RWPE2 (cell line): ENCODE data around the gene CSNK2A2.
A peak's percentile ranks its signal among the peaks of the same experiment; 100 is the strongest.

ENCODE experiments used
- ATAC-seq: fragments of 200-7000 bp; cut with Tn5 transposase; 3 replicates; pipeline ENCODE4 v1.9.1; 2021; ENCODE audit warnings: low read depth
- DNase-seq: peaks from one replicate; pipeline ENCODE4 v3.0.0-alpha.2; 2020; ENCODE audit warnings: low spot score
- H3K27ac ChIP-seq: fragments of 450-650 bp; 2 replicates; pipeline ENCODE4 v1.5.1; 2017; ENCODE audit warnings: mild to moderate bottlenecking; ENCODE audit not compliant: poor library complexity, severe bottlenecking
- H3K27me3 ChIP-seq: fragments of 250-450 bp; sonication (Bioruptor Pico); 2 replicates; pipeline ENCODE4 v1.5.1; 2021; ENCODE audit warnings: mild to moderate bottlenecking, moderate library complexity; ENCODE audit not compliant: insufficient read depth, poor library complexity, severe bottlenecking
- H3K36me3 ChIP-seq: fragments of 250-450 bp; sonication (Bioruptor Pico); 2 replicates; pipeline ENCODE4 v1.5.1; 2020; ENCODE audit warnings: low read depth, mild to moderate bottlenecking, moderate library complexity
- H3K4me1 ChIP-seq: fragments of 250-450 bp; sonication (Bioruptor Pico); 2 replicates; pipeline ENCODE4 v1.5.1; 2021; ENCODE audit warnings: mild to moderate bottlenecking, moderate library complexity; ENCODE audit not compliant: insufficient read depth, poor library complexity, severe bottlenecking
- H3K4me3 ChIP-seq: fragments of 250-450 bp; sonication (Bioruptor Pico); 2 replicates; pipeline ENCODE4 v1.5.1; 2021; ENCODE audit warnings: mild to moderate bottlenecking, moderate library complexity; ENCODE audit not compliant: severe bottlenecking
- H3K9me3 ChIP-seq: fragments of 250-450 bp; sonication (Bioruptor Pico); 2 replicates; pipeline ENCODE4 v1.5.1; 2021; ENCODE audit warnings: mild to moderate bottlenecking, moderate library complexity; ENCODE audit not compliant: severe bottlenecking
- TF ChIP-seq, protein P1 (sequence below): fragments of 450-650 bp; IDR thresholded peaks from one replicate; pipeline ENCODE4 v1.5.1; 2017; ENCODE audit warnings: mild to moderate bottlenecking, moderate library complexity; ENCODE audit not compliant: poor library complexity, severe bottlenecking

The CSNK2A2 gene

DNA sequence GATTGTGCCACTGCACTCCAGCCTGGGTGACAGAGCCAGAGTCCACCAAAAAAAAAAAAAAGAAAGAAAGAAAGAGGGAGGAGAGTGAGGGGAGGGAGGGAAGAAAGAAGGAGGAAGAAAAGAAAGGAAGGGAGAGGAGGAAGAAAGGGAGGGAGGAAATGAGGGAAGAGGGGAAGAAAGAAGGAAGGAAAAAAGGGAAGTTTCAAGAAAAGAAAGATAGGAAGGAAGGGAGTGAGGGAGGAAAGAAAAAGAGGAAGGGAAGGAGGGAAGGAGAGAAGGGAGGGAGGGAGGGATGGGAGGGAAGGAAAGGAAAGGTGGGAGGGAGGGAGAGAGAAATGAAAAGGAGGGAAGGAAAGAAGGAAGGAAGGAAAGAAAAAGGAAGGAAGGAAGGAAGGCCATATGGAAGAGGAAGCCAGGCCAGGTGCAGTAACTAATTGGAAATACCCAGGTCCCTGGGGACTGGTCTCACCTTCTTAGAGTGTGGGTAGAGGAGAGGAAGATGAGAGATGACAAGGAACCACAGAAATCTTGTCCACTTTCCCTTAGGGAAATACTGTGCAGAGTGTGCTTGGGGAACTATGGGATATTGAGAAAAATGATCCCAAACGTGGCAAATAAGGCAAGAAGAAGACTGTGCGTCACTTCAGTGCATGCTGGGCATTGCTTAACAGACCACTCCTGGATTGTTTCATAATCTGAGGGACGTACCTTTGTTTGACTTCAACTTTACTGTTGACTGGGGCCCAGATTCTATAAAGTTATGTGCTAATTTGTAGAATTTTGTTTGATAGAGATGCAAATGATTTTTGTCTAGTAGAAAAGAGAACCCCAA, 15.1 kb upstream of the CSNK2A2 start:
- Histone ChIP-seq H3K27me3 (no peaks in the 10 kb centered on the region), H3K4me3 (no peak overlapping the region), H3K36me3 (no peaks in the 10 kb centered on the region), H3K27ac (no peak overlapping the region), H3K9me3 (no peaks in the 10 kb centered on the region), H3K4me1 (no peaks in the 10 kb centered on the region)
- TF ChIP-seq, protein P1, sequence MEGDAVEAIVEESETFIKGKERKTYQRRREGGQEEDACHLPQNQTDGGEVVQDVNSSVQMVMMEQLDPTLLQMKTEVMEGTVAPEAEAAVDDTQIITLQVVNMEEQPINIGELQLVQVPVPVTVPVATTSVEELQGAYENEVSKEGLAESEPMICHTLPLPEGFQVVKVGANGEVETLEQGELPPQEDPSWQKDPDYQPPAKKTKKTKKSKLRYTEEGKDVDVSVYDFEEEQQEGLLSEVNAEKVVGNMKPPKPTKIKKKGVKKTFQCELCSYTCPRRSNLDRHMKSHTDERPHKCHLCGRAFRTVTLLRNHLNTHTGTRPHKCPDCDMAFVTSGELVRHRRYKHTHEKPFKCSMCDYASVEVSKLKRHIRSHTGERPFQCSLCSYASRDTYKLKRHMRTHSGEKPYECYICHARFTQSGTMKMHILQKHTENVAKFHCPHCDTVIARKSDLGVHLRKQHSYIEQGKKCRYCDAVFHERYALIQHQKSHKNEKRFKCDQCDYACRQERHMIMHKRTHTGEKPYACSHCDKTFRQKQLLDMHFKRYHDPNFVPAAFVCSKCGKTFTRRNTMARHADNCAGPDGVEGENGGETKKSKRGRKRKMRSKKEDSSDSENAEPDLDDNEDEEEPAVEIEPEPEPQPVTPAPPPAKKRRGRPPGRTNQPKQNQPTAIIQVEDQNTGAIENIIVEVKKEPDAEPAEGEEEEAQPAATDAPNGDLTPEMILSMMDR, result no peak
- no peak for ATAC-seq
- no peak for DNase-seq

DNA sequence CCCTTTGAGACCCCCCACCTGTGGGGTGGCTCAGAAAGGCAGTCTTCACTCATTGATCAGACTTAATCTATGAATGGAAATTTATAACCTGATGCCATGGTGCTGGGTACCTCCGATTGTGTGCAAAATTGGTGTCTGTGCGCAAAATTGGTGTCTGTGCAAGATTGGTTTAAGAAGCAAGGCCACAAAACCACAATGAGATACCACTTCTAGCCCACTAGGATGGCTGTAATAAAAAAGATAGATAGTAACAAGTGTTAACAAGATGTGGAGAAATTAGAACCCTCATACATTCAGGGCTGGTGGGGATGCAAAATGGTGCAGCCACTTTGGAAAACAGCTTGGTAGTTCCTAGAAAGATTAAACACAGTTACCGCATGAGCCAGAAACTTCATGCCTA, 13.9 kb upstream of the CSNK2A2 start:
- ATAC-seq (no peak), DNase-seq (no peak)
- TF ChIP-seq, protein P1, result no peak
- H3K36me3 ChIP-seq, result no peaks in the 10 kb centered on the region
- no peaks in the 10 kb centered on the region for H3K4me1 ChIP-seq
- no peaks in the 10 kb centered on the region for H3K27me3 ChIP-seq
- no peak overlapping the region for H3K4me3 ChIP-seq
- no peaks in the 10 kb centered on the region for H3K9me3 ChIP-seq
- H3K27ac ChIP-seq, result no peak overlapping the region

DNA sequence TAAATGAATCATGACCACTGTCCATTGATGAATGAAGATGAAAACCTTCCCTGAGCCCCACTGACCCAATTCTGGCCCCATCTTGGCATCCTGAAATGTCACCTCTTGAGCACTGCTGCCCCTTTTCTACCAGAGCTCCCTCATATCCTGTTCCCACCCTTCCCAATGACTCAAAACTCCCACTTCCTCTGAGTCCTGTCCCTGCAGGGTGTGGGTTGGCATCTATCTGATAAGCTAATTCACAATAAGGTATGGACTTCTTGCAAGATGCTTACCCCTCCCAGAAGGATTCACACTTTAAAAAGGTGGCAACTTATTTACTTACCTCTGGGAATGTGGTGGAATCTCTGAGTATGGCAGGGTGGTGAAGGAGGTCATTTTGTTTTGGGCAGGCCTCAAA, 13.3 kb upstream of the CSNK2A2 start:
- TF ChIP-seq, protein P1, result no peak
- ATAC-seq (peak; percentile 46; the same call in 2 of the 3 replicates), DNase-seq (no peak)
- H3K4me3 ChIP-seq, result no peak overlapping the region
- no peak overlapping the region for H3K27ac ChIP-seq
- no peaks in the 10 kb centered on the region for H3K27me3 ChIP-seq
- H3K36me3 ChIP-seq, result no peaks in the 10 kb centered on the region
- no peaks in the 10 kb centered on the region for H3K4me1 ChIP-seq
- H3K9me3 ChIP-seq, result no peaks in the 10 kb centered on the region

DNA sequence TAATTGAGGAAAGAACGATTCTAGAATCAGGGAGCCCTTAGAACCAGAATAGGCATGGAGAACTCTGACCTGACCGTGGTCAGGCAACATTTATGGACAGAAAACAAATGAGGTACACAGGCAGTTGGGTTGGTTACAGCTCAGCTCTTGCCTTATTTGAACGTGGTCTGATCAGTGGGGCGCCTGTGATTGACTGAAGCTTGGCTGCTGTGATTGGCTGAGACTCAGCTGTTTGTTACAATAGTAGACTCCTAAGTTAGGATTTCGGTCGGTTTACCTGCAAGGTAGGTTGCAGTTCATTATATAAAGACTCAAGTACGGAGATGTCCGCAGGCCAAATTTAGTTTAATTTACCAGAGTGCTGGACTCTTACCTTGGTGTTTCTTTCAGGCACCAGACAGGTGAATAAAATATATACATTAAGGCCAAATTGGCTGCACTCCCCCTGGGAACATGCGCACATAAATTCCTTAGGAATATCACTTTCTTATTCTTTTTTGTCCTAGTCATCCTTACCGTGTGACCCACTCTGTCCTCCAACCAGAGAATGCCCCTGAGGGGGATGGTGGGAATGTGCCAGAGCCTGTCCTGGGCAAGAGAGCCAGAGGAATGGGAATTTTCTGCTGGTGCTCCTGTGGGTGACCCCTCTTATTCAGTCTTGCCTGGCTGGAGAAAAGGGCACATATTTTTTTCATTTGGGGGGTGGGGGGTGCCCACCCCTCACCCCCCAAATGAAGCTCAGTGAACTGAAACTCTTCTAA, 7.5 kb upstream of the CSNK2A2 start:
- Histone ChIP-seq H3K4me1 (no peaks in the 10 kb centered on the region), H3K36me3 (no peaks in the 10 kb centered on the region), H3K27ac (no peak overlapping the region), H3K27me3 (no peaks in the 10 kb centered on the region), H3K4me3 (no peak overlapping the region), H3K9me3 (no peaks in the 10 kb centered on the region)
- TF ChIP-seq, protein P1, result no peak
- no peak for DNase-seq
- ATAC-seq, result no peak

DNA sequence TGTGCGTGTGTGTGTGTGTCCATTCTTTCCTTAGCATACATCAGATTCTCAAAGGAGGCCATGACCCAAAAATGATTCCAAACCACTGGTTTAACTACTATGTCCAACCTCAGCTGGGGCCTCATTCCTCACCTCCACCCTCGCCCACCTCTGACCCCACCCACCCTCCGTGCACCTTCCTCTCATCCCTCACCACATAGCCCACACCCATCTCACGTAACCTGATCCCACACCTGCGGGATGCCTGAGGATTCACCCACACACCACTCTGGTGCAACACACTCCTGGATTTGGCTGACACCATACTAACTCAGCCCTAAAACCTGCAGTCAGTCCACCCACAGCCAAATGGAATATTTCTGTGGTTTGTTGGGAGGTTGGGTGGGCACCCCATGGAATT, 3.3 kb upstream of the CSNK2A2 start:
- H3K4me3 ChIP-seq, result no peak overlapping the region
- H3K4me1 ChIP-seq, result no peaks in the 10 kb centered on the region
- peaks cover 5% of the 10 kb centered on the region for H3K36me3 ChIP-seq
- DNase-seq (no peak), ATAC-seq (peak; percentile 42)
- H3K27me3 ChIP-seq, result no peaks in the 10 kb centered on the region
- no peak overlapping the region for H3K27ac ChIP-seq
- TF ChIP-seq, protein P1, result no peak
- no peaks in the 10 kb centered on the region for H3K9me3 ChIP-seq
